Neural cell (in vitro differentiated cells): Measurements from ENCODE around the gene AJUBA.

Experiments
- CTCF ChIP-seq: fragments of 450-650 bp; IDR thresholded peaks from 2 replicates; pipeline ENCODE4 v1.5.1; 2014; ENCODE audit warnings: antibody characterized with exemption, mild to moderate bottlenecking, moderate library complexity; ENCODE audit not compliant: poor library complexity, severe bottlenecking
- EZH2 ChIP-seq: fragments of 200-600, 300-800 bp; shearing (Covaris generic), sonication (generic); IDR thresholded peaks from 2 replicates; pipeline ENCODE4 v1.6.1; 2014; ENCODE audit warnings: antibody characterized with exemption, low read length, borderline replicate concordance, mild to moderate bottlenecking; ENCODE audit not compliant: insufficient read depth, poor library complexity, severe bottlenecking
- TAF1 ChIP-seq: IDR thresholded peaks from 2 replicates; pipeline ENCODE4 v1.6.1; 2012; ENCODE audit warnings: low read depth

GRCh38 chr14:23023022-23023794, 40.9 kb upstream of the AJUBA start:
- TF ChIP-seq TAF1 (no peak), CTCF (no peak), EZH2 (no peak)
